HepG2 (cell line): ENCODE data around the gene CLDN7. TPM values are rescaled to one million over a fixed set of nuclear protein-coding genes. Genes with fewer than 3 reads are reported as not detected.

Source experiments
- ARID3A ChIP-seq: IDR thresholded peaks from 2 replicates; pipeline ENCODE4 v1.6.1; 2012; ENCODE audit warnings: low read depth, low read length, improper control_type of control experiment
- CCDC6 ChIP-seq: sonication (generic); formaldehyde crosslinking; IDR thresholded peaks from 2 replicates; pipeline ENCODE4 v1.8.1; 2022; ENCODE audit warnings: mild to moderate bottlenecking, missing genetic modification reagents, moderate library complexity
- ELF3 ChIP-seq: IDR thresholded peaks from 2 replicates; pipeline ENCODE4 v1.6.1; 2016; ENCODE audit warnings: missing genetic modification reagents, missing compliant biosample characterization
- KDM2A ChIP-seq: sonication (generic); formaldehyde crosslinking; IDR thresholded peaks from 2 replicates; pipeline ENCODE4 v1.4.0; 2020; ENCODE audit warnings: low read depth, missing genetic modification reagents, borderline replicate concordance
- MATR3 ChIP-seq: sonication (generic); formaldehyde crosslinking; IDR thresholded peaks from 2 replicates; pipeline ENCODE4 v1.4.0; 2020; ENCODE audit warnings: missing genetic modification reagents
- NBN ChIP-seq: fragments of 450-650 bp; conservative IDR thresholded peaks from 2 replicates; pipeline ENCODE4 v1.6.1; 2017
- PCBP1 ChIP-seq: fragments of 200-400 bp; formaldehyde crosslinking; IDR thresholded peaks from 2 replicates; pipeline ENCODE4 v1.6.1; 2017; ENCODE audit warnings: mild to moderate bottlenecking, low read depth, low read length, borderline replicate concordance
- POLR2G ChIP-seq: fragments of 200-400 bp; formaldehyde crosslinking; IDR thresholded peaks from 2 replicates; pipeline ENCODE4 v1.6.1; 2018; ENCODE audit warnings: mild to moderate bottlenecking, low read depth, low read length, moderate library complexity
- RARA ChIP-seq: IDR thresholded peaks from 2 replicates; pipeline ENCODE4 v1.6.1; 2016; ENCODE audit warnings: missing genetic modification reagents, missing compliant biosample characterization
- RBFOX2 ChIP-seq: fragments of 200-400 bp; formaldehyde crosslinking; IDR thresholded peaks from 2 replicates; pipeline ENCODE4 v1.6.1; 2017; ENCODE audit warnings: low read depth, mild to moderate bottlenecking, low read length
- SATB2 ChIP-seq: sonication (generic); formaldehyde crosslinking; IDR thresholded peaks from 2 replicates; pipeline ENCODE4 v1.5.0; 2020; ENCODE audit warnings: missing genetic modification reagents
- TCF7L2 ChIP-seq: IDR thresholded peaks from 2 replicates; pipeline ENCODE4 v1.6.1; 2011; ENCODE audit warnings: mild to moderate bottlenecking, low read depth, low read length, moderate library complexity
- ZBTB4 ChIP-seq: sonication (generic); formaldehyde crosslinking; IDR thresholded peaks from 2 replicates; pipeline ENCODE4 v1.4.0; 2020; ENCODE audit warnings: missing genetic modification reagents, mild to moderate bottlenecking, borderline replicate concordance
- ZNF33A ChIP-seq: sonication (generic); formaldehyde crosslinking; IDR thresholded peaks from 2 replicates; pipeline ENCODE4 v1.5.1; 2020; ENCODE audit warnings: missing genetic modification reagents, mild to moderate bottlenecking, moderate library complexity, borderline replicate concordance
- ZNF629 ChIP-seq: sonication (generic); formaldehyde crosslinking; conservative IDR thresholded peaks from 2 replicates; pipeline ENCODE4 v1.5.0; 2020; ENCODE audit warnings: missing genetic modification reagents
- ZNF740 ChIP-seq: sonication (generic); formaldehyde crosslinking; IDR thresholded peaks from 2 replicates; pipeline ENCODE4 v1.4.0; 2020; ENCODE audit warnings: missing genetic modification reagents
- ZNF781 ChIP-seq: sonication (generic); formaldehyde crosslinking; IDR thresholded peaks from 2 replicates; pipeline ENCODE4 v1.5.1; 2020; ENCODE audit warnings: borderline replicate concordance, mild to moderate bottlenecking, missing genetic modification reagents; ENCODE audit errors: not compliant biosample characterization
- polyA plus RNA-seq, 8 experiments: library from polyadenylated mRNA; depleted of rRNA in 3 of 8; stranded (reverse) in 7 of 8; unstranded in 1 of 8; fragments of >200 nt; fragmentation: Illumina TruSeq in 4 of 8; extraction: Trizol in 4 of 8; gene quantifications; 2 replicates each; pipeline versions ENCODE4 v1.2.1 to v1.2.3, GENCODE V29; 2011 to 2016; ENCODE audit warnings: low read depth in 4 of 8, missing spikeins in 1 of 8, mixed read lengths in 1 of 8; ENCODE audit not compliant: insufficient read depth in 1 of 8
- total RNA-seq, 5 experiments: library from RNA; depleted of rRNA; stranded (reverse); fragments of >200 nt; fragmentation: Illumina TruSeq; extraction: Trizol; gene quantifications; 2 replicates each; pipeline ENCODE4 v1.2.3, GENCODE V29; 2016; ENCODE audit warnings: low read depth in 1 of 5
- TF ChIP-seq, protein P1 (sequence below): IDR thresholded peaks from 2 replicates; pipeline ENCODE4 v1.6.1; 2018; ENCODE audit warnings: missing genetic modification reagents
- TF ChIP-seq, protein P2 (sequence below): sonication (generic); formaldehyde crosslinking; IDR thresholded peaks from 2 replicates; pipeline ENCODE4 v1.4.0; 2020; ENCODE audit warnings: low read depth, missing genetic modification reagents

Gene CLDN7
- total and polyA plus RNA-seq, 2 of the 13 experiments (the other 11 are each of a cell fraction or from before 2014, with no cell fraction given) = not detected

- TF ChIP-seq ZBTB4 (CRISPR knock-in tag) = no peak
- TF ChIP-seq PCBP1 = no peak
- no peak for TF ChIP-seq TCF7L2
- no peak for TF ChIP-seq RBFOX2
- no peak for TF ChIP-seq NBN
- TF ChIP-seq ZNF629 (CRISPR knock-in tag) = no peak
- TF ChIP-seq MATR3 (CRISPR knock-in tag) = no peak
- TF ChIP-seq SATB2 (CRISPR knock-in tag) = no peak
- no peak for TF ChIP-seq CCDC6
- no peak for TF ChIP-seq RARA
- peak; percentile 48 for TF ChIP-seq ZNF781 (CRISPR knock-in tag)
- TF ChIP-seq, protein P1, sequence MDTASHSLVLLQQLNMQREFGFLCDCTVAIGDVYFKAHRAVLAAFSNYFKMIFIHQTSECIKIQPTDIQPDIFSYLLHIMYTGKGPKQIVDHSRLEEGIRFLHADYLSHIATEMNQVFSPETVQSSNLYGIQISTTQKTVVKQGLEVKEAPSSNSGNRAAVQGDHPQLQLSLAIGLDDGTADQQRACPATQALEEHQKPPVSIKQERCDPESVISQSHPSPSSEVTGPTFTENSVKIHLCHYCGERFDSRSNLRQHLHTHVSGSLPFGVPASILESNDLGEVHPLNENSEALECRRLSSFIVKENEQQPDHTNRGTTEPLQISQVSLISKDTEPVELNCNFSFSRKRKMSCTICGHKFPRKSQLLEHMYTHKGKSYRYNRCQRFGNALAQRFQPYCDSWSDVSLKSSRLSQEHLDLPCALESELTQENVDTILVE (CRISPR knock-in tag) = no peak
- TF ChIP-seq ARID3A = no peak
- TF ChIP-seq ZNF740 = 0 out of 2 replicates have a peak, but pooled peaks have one; percentile 43
- TF ChIP-seq ELF3 (CRISPR knock-in tag) = no peak
- TF ChIP-seq KDM2A (CRISPR knock-in tag) = no peak
- TF ChIP-seq POLR2G = no peak
- TF ChIP-seq, protein P2, sequence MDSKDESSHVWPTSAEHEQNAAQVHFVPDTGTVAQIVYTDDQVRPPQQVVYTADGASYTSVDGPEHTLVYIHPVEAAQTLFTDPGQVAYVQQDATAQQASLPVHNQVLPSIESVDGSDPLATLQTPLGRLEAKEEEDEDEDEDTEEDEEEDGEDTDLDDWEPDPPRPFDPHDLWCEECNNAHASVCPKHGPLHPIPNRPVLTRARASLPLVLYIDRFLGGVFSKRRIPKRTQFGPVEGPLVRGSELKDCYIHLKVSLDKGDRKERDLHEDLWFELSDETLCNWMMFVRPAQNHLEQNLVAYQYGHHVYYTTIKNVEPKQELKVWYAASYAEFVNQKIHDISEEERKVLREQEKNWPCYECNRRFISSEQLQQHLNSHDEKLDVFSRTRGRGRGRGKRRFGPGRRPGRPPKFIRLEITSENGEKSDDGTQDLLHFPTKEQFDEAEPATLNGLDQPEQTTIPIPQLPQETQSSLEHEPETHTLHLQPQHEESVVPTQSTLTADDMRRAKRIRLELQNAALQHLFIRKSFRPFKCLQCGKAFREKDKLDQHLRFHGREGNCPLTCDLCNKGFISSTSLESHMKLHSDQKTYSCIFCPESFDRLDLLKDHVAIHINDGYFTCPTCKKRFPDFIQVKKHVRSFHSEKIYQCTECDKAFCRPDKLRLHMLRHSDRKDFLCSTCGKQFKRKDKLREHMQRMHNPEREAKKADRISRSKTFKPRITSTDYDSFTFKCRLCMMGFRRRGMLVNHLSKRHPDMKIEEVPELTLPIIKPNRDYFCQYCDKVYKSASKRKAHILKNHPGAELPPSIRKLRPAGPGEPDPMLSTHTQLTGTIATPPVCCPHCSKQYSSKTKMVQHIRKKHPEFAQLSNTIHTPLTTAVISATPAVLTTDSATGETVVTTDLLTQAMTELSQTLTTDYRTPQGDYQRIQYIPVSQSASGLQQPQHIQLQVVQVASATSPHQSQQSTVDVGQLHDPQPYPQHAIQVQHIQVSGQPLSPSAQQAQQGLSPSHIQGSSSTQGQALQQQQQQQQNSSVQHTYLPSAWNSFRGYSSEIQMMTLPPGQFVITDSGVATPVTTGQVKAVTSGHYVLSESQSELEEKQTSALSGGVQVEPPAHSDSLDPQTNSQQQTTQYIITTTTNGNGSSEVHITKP (CRISPR knock-in tag) = no peak
- TF ChIP-seq ZNF33A (CRISPR knock-in tag) = no peak
These were observed 43.0 kb downstream of the CLDN7 start (continued) for GRCh38 chr17:7219229-7219811.
